Frontal cortex (tissue), 4 donors: ENCODE data around the gene GAP43. TPM values are rescaled to one million over a fixed set of nuclear protein-coding genes. Genes with fewer than 3 reads are reported as not detected.
A peak's percentile ranks its signal among the peaks of the same experiment; 100 is the strongest.

Experiments
- DNase-seq, 2 donors: peaks; one replicate each; pipeline ENCODE4 v3.0.0; 2012; ENCODE audit warnings: low spot score in 2 of 2
- FAIRE-seq: peaks from 2 replicates; lab custom pipeline; 2012; peaks lifted over from hg19 to GRCh38; lab: Jason Lieb, UNC
- total RNA-seq: library from RNA; depleted of rRNA; stranded (reverse); fragments of >200 nt; gene quantifications from one replicate; pipeline ENCODE4 v1.2.3, GENCODE V29; 2014
- donor health status: control.
- donor health status: control.
- donor health status: control.

The GAP43 gene
- total RNA-seq, 1 donor from 2014 or later: 289 TPM

DNA sequence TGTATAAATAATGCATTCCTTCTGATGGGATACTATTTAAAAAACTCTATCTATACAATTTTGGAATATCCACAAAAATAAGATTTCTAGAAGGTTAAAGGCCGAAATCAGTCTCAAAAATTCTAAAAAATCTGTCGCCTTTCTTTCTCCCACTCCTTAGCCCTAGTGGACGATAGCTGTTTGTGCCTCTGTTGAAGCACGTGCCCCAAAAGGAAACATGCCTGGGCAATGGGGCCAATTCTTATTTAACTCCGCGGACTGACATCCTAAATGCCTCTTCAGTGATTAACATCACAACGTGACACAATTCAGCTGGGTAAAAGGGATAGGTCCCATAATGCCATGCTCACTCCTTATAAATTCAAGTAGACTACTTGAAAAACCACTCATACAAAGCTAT, 65.1 kb downstream of the GAP43 start:
- FAIRE-seq: no peak
- DNase-seq: no peak

DNA sequence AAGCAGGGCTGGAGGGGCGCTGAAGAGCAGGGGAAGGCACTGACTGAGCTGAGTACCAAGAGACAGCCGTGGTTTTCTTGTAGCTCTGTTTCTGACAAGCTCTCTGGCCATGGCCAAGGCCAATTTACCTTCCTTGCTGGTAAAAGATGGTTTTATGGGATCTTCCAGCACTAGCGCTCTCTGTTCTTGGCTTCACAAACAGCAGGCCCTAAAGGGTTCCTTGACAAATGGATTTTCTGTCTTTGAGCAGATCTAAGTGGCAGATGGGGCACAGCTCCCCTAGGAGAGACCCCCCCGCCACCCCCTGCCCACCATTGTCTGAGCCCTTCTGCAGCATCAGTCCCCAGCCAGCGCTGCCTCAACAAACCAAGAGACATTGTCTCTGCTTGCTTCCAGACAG, 66.6 kb downstream of the GAP43 start:
- no peak for DNase-seq

DNA sequence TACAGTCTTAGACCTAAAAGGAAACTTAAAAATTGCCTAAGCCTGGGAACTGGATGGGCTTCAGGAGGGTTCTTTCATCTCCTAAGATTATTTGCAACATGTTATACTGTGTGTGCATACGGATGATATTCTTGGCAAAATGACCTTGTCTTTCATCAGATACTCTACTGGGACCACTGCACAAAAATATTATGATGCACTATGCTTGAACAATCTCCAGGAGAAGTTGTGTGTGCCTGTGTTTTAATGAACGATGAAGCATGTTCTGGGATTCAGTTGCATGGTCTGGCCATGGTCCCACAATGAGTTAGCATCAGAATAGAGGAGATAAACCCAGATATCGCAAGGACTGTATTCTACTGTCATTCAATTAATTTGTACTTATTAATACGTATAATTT, 68.7 kb downstream of the GAP43 start:
- DNase-seq (no peak), FAIRE-seq (no peak)

More for the DNA sequence above, 66.6 kb downstream of the GAP43 start:
- no peak for FAIRE-seq

DNA sequence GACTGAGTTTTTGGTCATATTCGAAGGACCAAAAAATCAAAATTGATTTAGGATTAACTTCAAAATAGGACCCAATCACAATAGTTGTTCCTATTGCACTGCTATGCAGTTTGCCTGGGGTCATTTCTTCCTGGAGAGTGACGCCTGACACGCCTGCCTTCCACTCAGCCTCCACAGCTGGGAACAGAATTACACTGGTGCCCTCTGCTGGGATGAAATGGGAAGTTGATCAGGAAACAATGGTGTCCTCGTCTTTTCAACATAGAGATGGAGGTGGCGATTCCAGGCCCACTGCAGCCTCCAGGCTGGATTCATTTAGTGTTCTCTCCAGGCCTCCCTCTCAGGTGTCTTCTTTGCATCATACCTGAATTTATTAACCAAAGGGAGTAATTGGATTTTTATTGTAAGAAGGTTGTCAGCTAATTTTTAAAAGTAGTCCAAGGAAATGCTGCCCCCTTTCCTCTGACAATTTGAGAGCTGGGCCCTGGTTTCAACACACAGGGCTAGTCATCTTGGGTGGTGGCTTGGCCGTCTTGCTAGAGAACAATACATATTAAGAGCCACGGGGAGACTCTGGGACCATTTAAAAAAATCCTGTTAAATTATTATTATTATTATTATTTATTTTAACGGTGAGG, 69.7 kb downstream of the GAP43 start:
- DNase-seq (peak; percentile 42 to 55), FAIRE-seq (no peak)

DNA sequence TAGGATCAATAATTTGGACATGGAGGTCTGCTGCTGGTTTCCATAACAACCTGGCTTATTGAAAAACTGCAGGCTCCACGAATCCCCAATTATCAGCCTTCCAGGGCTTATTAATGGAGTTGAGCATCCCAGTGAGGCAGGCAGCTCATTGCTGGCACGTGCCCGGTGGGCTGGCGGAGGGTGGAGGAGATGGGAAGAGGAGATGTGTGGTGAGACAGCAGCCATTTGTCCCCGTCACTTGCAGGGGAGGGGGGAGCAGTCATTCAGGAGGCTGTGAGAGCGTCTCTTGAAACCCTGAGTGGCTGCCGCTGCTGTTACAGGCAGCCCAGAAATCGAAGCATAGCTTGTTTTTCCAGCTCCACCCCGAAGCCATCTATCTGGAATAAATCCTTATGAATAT, 70.6 kb downstream of the GAP43 start:
- DNase-seq (peak in 1 of 2 donors; percentile 12), FAIRE-seq (no peak)

DNA sequence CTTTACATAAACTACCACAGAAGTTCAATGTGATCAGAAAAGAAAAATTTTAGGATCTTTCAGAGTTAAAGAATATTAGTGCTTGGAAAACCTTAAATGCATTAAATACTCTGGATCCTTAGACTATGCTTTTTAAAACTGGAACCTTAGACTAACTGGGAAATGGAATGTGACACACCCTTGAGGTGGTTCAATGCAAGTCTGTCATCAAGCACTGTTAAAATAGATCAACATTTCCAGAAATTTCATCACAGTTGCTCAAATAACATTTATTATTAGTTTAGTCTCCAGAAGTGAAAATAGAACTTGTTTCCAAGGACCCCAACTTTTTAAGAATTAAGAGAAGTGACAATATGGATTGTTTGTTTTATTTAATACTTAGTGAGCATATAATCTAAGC, 71.8 kb downstream of the GAP43 start:
- no peak for FAIRE-seq
- no peak for DNase-seq

DNA sequence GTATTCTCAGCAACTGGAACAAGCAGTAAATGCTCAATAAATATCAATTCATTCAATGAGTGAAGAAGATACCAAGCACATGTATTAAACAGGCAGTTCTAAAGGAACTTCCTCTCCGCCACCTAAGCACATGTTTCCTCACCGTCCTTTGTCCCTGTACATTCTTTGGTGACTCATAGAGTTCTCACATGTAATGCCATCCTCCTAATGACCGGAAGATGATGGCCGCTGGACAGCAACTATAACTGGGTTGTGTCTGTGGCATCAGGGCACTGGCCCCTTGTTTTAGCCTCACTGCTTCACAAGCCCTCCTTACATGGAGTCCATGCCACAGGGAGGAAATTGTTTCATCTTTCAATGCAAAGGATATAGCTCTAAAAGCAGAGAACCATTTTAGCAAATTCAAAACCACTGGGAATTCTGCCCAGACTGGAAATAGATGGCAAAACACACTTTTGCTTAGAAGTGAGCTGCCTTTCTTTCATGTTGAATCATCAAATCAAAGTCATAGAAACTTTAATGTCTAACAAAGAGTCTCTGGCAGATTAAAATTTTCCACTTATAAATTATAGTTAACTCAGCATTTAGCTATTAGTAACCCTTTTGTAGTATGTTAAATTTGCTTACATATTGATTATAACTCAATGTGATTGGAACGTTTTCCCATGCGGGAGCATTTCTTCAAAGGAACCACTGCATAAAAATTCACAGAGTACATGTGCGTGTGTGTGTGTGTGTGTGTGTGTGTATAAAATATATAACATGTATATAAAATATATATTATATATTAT, 74.1 kb downstream of the GAP43 start:
- no peak for FAIRE-seq
- no peak for DNase-seq

DNA sequence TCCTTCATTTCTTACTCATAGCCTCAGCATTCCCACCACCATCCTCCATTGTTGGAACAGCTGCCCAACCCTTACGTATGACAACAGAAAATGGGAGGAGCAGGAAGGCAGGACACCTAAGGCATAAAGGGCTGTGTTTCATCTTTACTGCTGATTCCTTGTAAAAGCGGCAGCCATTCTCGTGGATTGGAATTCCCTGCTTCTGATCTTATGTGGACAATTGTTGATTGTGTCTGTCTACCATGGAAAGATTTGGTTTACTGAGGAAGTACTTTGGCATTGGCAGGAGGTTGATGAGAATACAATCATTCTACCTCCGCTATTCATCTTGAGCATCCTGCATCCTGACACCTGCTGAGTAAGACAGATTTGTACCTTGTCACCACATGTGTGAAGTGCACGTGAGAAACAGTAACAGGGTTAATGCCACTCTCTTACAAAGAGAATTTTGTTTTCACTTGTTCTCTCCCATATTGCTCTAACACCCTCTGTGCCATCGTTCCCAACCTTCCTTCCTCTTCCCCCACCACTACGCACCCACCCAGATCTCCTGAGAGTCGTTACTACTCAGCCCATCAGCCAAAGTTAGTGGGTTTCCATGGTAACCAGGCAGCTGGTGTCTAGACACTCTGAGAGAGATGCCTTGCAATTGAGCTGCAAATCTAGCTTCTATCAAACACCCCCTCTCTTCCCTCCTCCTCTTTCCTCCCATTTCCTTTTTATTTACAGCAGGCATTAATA, 75.7 kb downstream of the GAP43 start:
- DNase-seq (no peak), FAIRE-seq (no peak)

DNA sequence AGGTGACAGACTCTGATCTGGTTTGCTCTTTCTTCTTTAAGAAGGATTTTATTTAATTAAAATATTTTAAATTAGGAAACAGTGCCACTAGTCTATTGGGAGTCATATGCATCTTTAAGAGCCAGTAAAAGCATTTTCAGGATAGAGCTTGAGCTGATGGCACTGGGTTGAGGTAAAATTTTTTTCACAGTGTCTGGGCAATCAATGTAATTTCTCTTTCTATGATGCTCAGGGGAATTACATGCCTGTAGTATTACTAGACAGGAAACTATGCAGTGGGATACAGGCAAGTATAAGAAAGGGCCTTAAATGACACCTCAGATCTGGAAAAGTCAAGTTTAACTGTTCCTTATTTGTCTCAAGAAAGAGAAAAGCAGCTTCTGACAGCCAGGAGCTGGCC, 76.4 kb downstream of the GAP43 start:
- no peak for DNase-seq
- FAIRE-seq: no peak

DNA sequence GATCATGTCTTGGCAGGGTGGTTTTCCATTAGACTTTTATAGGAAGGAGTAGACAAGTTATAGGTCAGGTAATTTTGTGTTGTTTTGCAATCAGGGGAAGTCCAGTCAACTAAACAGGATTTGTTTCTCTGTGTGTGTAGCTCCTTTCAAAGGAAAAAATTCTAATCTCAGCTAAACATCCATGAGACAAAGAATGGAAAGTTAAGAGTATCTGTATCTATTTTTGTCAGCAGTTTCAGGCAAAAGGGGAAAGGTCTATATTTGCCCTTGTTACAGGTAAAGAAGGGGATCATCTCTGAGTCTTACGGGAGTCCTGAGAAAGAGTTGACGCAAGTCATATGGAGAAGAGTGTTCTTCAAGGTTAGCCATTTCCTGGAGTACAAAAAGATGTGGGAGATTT, 79.3 kb downstream of the GAP43 start:
- no peak for FAIRE-seq
- DNase-seq: no peak

DNA sequence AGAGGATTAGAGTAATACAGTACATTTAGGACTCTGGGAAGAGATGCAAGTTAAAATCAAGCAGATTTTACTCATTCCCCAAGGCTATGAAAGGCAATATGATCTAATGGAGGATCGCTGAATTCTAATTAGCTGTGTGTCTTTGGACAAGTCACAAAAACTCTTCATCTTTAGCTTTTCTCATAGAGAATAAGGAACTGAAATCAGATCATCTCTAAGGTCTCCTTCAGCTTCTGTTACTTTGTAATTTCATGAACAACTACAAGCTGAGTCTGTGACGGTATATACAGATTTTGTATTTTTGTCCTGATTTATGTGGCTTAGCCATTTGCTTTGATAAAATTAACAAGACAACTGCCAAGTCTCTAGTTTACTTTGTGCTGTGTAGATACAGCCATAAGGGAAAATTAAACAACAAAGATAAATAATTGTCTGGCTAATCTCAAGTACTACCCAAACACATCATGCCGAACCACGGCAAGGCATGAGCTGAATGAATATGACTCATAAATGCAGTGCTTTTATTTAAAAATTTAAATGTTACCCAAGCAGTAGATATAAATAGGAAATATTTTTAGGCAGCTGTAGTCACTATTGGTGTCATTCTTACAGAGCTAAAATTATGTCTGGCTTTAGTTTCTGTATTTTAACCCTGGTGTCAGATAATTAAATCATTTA, 81.5 kb downstream of the GAP43 start:
- FAIRE-seq: no peak

DNA sequence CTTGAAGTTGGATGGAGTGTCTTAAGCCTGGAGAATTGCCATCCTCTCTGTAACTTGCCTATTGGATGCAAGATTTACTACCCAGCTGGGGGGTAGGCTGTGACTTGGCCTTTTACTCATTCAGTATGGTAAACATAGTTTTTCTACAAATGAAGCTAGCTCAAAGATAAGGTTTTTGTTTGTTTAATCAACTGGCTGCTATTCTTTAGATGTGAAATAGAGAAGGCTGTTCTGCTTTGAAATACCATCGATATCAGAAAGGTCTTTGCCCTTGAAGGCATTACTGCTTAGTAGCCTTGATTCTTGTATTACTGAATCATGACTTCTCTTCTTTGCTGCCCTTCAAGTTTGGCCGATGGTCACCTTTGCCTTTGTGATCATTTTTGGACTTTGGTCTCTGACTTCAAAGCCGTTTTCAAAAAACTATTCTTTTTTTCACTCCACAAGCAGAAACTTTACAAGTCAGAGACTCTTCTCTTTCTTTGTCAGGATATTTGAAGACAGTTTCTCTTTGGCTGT, 83.1 kb downstream of the GAP43 start:
- DNase-seq (no peak), FAIRE-seq (no peak)

More for the DNA sequence above, 81.5 kb downstream of the GAP43 start:
- no peak for DNase-seq

DNA sequence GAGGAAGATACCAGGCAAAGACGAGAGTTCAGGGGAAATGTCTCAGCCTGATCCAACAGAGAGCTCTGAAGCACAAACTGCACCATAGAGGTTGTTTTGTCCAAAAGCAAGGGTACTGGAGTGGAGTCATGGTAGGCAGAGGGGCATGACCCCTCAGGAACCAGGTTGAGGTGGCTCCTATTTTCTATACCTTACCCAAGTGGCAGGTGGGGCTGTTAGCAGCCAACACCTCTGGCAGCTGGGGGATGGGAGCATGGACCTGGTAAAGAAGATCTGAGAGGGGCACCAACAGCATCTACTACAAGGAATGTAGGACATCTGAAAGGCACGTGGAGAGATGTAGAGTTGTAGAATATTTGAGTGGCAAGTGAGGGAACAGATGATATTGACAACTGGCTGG, 85.2 kb downstream of the GAP43 start:
- FAIRE-seq (no peak), DNase-seq (no peak)

DNA sequence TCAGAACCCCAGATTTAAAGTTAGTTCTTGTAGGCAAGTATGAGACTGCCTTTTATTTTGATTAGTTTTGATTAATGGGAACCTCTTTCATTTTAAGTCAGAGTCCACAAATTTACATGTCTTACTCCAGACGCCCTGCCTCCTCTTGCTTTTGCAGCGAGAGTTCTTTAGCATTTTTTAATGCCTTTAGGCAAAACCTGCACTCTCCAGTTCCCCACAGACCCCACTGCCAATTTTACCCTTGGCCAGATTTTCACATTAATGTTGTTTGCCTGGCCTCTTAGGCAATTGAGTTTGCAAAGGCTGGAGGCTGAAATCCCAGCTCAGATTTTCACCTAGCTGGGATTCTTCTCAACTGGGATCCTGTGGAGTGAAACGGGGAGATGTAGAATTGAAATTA, 85.8 kb downstream of the GAP43 start:
- DNase-seq: no peak

DNA sequence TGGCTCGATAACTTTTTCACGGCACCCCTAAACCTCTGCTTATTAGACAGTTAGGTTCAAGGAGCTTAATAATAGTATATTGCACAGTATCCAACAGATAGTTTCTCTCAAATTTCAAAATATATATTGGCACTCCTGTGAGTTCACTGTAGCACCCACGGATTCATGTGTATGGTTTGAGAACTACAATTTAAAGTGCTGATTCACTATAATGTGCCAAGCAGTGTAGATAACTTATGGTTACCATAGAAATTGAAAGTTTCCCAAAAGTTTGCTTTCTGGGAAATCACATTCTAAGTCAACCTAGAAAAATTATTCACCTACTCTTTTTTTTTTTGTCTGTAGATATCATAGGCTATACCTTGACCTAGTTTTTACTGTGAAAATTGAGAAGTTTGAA, 86.6 kb downstream of the GAP43 start:
- DNase-seq (no peak), FAIRE-seq (no peak)

More for the DNA sequence above, 85.8 kb downstream of the GAP43 start:
- FAIRE-seq: no peak

DNA sequence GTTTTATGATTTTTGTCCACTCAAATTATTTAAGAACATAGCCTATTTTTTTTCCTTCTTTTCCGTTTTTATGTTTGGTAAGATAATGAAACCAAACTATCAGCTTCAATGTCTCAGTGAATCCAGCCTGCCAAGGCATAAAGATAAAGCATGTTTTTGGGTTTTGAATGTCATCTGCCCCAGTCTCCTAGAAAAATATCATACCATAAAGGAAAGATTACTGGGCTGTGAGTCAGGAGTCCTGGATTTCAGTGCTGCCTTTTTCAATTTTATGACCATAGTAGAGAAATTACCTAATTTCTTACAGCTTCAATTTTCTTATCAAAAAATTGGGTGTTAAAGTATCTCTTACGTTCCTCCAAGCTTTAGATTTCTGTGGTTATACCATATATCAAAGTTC, 87.5 kb downstream of the GAP43 start:
- no peak for FAIRE-seq
- no peak for DNase-seq

DNA sequence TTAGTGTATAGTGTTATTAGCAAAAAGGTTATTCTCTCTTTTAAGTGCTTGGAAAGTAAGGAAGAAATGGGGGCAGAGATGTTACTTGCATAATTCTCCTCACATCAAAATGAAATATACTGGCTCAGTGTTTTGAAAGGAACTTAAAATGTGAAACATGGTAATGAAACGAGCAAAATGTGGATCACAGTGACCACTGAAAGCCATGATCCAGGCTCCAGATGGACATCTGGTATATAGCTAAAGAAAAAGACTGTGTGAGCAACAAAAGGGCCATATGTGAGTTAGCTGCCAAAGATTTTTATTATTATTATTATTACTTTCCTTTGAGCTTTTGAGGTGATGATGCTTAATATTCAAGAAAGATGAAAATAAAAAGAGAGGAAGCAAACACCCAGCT, 89.6 kb downstream of the GAP43 start:
- no peak for DNase-seq
- FAIRE-seq: no peak

DNA sequence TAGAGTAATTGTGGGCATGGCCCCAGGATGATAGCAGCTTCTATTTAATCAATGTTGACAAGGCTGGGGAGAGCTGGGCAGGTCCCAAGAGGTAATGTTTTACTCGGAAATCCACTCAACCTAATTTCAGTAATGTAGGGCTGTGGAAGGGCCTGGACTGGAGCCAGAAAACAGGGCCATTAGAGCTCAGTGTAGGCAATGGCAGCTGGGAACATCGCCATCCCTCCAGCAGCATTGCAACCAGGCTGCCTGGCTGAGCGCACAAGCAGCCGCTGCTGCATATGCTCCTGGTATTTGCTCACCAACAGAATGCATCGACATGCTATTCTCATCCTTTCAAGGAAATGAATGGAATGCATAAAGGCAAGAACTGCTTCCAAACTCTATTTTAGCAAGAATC, 90.0 kb downstream of the GAP43 start:
- DNase-seq (no peak), FAIRE-seq (no peak)

DNA sequence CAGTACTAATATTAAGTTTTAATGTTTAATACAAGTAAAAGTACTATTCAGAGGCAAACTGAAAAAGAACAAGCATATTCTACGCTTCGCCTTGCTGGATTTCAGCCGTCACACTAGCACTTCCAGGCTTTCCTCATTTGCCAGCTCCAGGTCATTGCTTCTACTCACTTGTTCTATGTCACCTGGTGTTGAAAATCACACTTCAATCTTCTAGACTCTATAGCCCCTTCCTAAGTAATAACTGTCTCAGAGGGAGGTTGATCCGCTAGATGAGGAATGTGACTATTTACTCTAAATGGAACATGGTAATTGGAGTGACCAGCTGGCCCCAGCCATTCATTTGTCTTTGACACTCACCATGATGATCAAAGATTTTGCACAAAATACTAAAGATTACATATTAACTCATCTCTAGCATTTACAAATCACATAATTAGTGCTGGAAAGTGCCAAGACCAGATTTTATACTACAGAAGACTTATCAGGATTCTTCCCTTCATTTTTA, 92.0 kb downstream of the GAP43 start:
- DNase-seq: no peak
- FAIRE-seq: no peak

DNA sequence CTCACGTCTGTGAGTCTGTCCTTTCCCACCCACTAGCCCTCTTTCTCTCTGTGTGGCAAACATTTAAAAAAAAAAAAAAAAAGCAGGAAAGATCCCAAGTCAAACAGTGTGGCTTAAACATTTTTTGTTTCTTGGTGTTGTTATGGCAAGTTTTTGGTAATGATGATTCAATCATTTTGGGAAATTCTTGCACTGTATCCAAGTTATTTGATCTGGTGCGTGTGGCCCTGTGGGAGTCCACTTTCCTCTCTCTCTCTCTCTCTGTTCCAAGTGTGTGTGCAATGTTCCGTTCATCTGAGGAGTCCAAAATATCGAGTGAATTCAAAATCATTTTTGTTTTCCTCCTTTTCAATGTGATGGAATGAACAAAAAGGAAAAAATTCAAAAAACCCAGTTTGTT, 97.7 kb downstream of the GAP43 start:
- DNase-seq (no peak), FAIRE-seq (no peak)
